NCI-H524 treated with DMSO at 0.1 percent for 48 hours (cell line): Measurements from ENCODE around the gene ATG4B.

ENCODE experiments used
- DNase-seq: peaks from one replicate; lab custom pipeline; 2025; lab: John Stamatoyannopoulos, UW

Gene ATG4B

GRCh38 chr2:241666627-241667400 lies 29.3 kb downstream of the ATG4B start:
- no peak for DNase-seq

GRCh38 chr2:241668354-241668753 lies 30.9 kb downstream of the ATG4B start:
- DNase-seq, result no peak

GRCh38 chr2:241668839-241669238 lies 31.3 kb downstream of the ATG4B start:
- DNase-seq, result no peak

GRCh38 chr2:241670333-241671110 lies 33.0 kb downstream of the ATG4B start:
- DNase-seq, result no peak

GRCh38 chr2:241671457-241672240 lies 34.2 kb downstream of the ATG4B start:
- DNase-seq, result no peak

- no peak for DNase-seq
Observed at GRCh38 chr2:241672243-241673188, 35.0 kb downstream of the ATG4B start.

- DNase-seq, result no peak
Observed at GRCh38 chr2:241673189-241673663, 35.7 kb downstream of the ATG4B start.

- no peak for DNase-seq
Observed at GRCh38 chr2:241673797-241674725, 36.6 kb downstream of the ATG4B start.

GRCh38 chr2:241675885-241676284 lies 38.4 kb downstream of the ATG4B start:
- DNase-seq, result no peak

GRCh38 chr2:241676665-241677064 lies 39.2 kb downstream of the ATG4B start:
- DNase-seq, result no peak

GRCh38 chr2:241677392-241677791 lies 39.9 kb downstream of the ATG4B start:
- no peak for DNase-seq

- no peak for DNase-seq
Observed at GRCh38 chr2:241678307-241678706, 40.8 kb downstream of the ATG4B start.

- DNase-seq, result no peak
Observed at GRCh38 chr2:241678784-241679540, 41.5 kb downstream of the ATG4B start.

GRCh38 chr2:241680044-241680443 lies 42.6 kb downstream of the ATG4B start:
- DNase-seq, result no peak

GRCh38 chr2:241680827-241681599 lies 43.5 kb downstream of the ATG4B start:
- DNase-seq, result no peak

- no peak for DNase-seq
Observed at GRCh38 chr2:241686324-241686649, 48.8 kb downstream of the ATG4B start.

- peak; percentile 70 for DNase-seq
Observed at GRCh38 chr2:241686650-241687425, 49.3 kb downstream of the ATG4B start, which contains the start of gene DTYMK. TSS of gene DTYMK (minus strand) at chr2:241686815. CDS start at chr2:241686783, 32 bp downstream.

- no peak for DNase-seq
Observed at GRCh38 chr2:241689306-241689705, 51.8 kb downstream of the ATG4B start.
